ENCODE data around the gene NBAS. TPM values are rescaled to one million over a fixed set of nuclear protein-coding genes. Genes with fewer than 3 reads are reported as not detected.

Gene NBAS
- total and polyA plus RNA-seq, 2 donors (not counting 3 experiments of a cell fraction or from before 2014, with no cell fraction given), result 29.4 to 43.0 TPM

DNA sequence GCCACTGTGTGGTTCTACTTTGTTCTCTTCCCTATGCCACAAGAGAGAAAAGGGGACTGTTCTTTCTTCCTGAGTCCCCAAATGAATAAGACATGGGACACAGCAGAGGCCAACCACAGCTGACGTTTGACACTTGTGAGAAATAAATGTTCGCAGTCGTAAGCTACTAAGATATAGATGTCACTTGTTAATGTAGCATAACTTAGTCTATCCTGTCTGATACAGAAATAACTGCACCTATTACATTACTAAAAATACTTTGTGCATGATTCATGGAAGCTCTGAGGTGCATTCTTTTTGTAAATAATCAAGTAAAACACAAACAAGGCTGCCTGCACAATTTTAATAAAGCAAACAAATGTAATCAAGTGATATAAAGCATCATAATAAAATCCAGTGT, 148.8 kb downstream of the NBAS start:
- CTCF ChIA-PET, result no interaction called here
- H3K27me3 ChIP-seq (ENCODE audit: control insufficient read depth in 2 of 2, insufficient read depth in 2 of 2, low read length in 2 of 2), result no peaks in the 10 kb centered on the region
- dilution Hi-C loops (cut with MboI; ENCODE audit: extremely low pct_ligation_motif_present, low sequenced_read_pairs) (no loop called here), intact Hi-C loops (cut with micrococcal nuclease) (no loop called here)
- H3K9me3 ChIP-seq (replicated peaks; ENCODE audit: control insufficient read depth, insufficient read depth, low read length), result no peaks in the 10 kb centered on the region
- no TSS peak for BruUV-seq (replicated peaks)
- H3K27ac ChIP-seq (ENCODE audit: insufficient read depth, low read depth, low read length), result no peak overlapping the region
- FAIRE-seq (no peak), DNase-seq (ENCODE audit: low read depth, low spot score) (no peak)
- peaks cover 0 to 3% of the 10 kb centered on the region in 2 experiments for H3K36me3 ChIP-seq (ENCODE audit: control insufficient read depth in 2 of 2, extremely low read depth in 1 of 2, insufficient read depth in 2 of 2, low read length in 2 of 2)
- H3K79me2 ChIP-seq (ENCODE audit: control insufficient read depth, insufficient read depth, low read length), result no peaks in the 10 kb centered on the region
- no peaks in the 10 kb centered on the region for H4K20me1 ChIP-seq (replicated peaks; ENCODE audit: control insufficient read depth, extremely low read depth, insufficient read depth, low read length)
- H3K4me3 ChIP-seq (replicated peaks in 1 of 3; ENCODE audit: insufficient read depth in 1 of 3, low read depth in 1 of 3, low read length in 3 of 3), result no peak overlapping the region
- POLR2A ChIA-PET, result no interaction called here
- H3K9me1 ChIP-seq (replicated peaks; ENCODE audit: control insufficient read depth, extremely low read depth, insufficient read depth, low read length), result no peaks in the 10 kb centered on the region
- H3K4me1 ChIP-seq (ENCODE audit: control insufficient read depth, extremely low read depth, insufficient read depth, low read length), result no peaks in the 10 kb centered on the region
- no peak for TF ChIP-seq EZH2 (IDR thresholded peaks at IDR 0.05; ENCODE audit: borderline replicate concordance, low read depth, low read length, severe bottlenecking)
- no peak for TF ChIP-seq JUN (IDR thresholded peaks at IDR 0.05; ENCODE audit: borderline replicate concordance, insufficient read depth, insufficient read length, low read depth)
- no peak for TF ChIP-seq FOS (IDR thresholded peaks at IDR 0.05; ENCODE audit: borderline replicate concordance, insufficient read depth, low read length)
- TF ChIP-seq POLR2A (IDR thresholded peaks at IDR 0.05; ENCODE audit: low read depth, low read length), result no peak
- no peak for TF ChIP-seq MYC (IDR thresholded peaks at IDR 0.05; ENCODE audit: low read depth, low read length)
- TF ChIP-seq GATA2 (IDR thresholded peaks at IDR 0.05; ENCODE audit: insufficient read depth, insufficient read length, low read depth, low read length), result no peak
- TF ChIP-seq CTCF (IDR thresholded peaks at IDR 0.05; ENCODE audit: extremely low read depth in 1 of 2, insufficient read depth in 1 of 2, low read depth in 1 of 2, low read length in 2 of 2), result no peak
- TF ChIP-seq POLR2AphosphoS5 (IDR thresholded peaks at IDR 0.05; ENCODE audit: insufficient read depth, low read depth, low read length), result no peak
- TF ChIP-seq MAX (IDR thresholded peaks at IDR 0.05; ENCODE audit: insufficient read depth, insufficient read length), result no peak
- no peak overlapping the region for H2AFZ ChIP-seq (ENCODE audit: low read depth, low read length)
- H3K9ac ChIP-seq (replicated peaks; ENCODE audit: extremely low read depth, insufficient read depth, low read length), result no peak overlapping the region
- no peak overlapping the region for H3K4me2 ChIP-seq (ENCODE audit: insufficient read depth, low read length)

Measured in endothelial cell of umbilical vein (primary cell).